ENCODE results near the gene JOSD2.

JOSD2 gene

GRCh38 chr19:50513746-50514345 is 2.9 kb upstream of the JOSD2 start, which contains the start of gene ASPDH:
ASPDH (minus strand) TSS chr19:50513913; CDS start chr19:50513823, 90 bp downstream.
- intact Hi-C loops (cut with micrococcal nuclease) = no loop called here
- no peaks in the 10 kb centered on the region for H3K9me3 Mint-ChIP-seq
- H3K4me1 Mint-ChIP-seq (ENCODE audit: low read depth) = peaks cover 25% of the 10 kb centered on the region
- H3K27ac Mint-ChIP-seq = peak within 1 kb of the TSS; percentile 68
- peaks cover 18% of the 10 kb centered on the region for H3K36me3 Mint-ChIP-seq (ENCODE audit: low read depth)
- H3K4me3 Mint-ChIP-seq = no peak within 1 kb of the TSS
- H3K27me3 Mint-ChIP-seq = peaks cover 36% of the 10 kb centered on the region

GRCh38 chr19:50512999-50513745 is 2.2 kb upstream of the JOSD2 start:
- peaks cover 25% of the 10 kb centered on the region for H3K36me3 Mint-ChIP-seq (ENCODE audit: low read depth)

GRCh38 chr19:50512112-50512998 is 1.4 kb upstream of the JOSD2 start:
- Mint-ChIP-seq H3K36me3 (ENCODE audit: low read depth) (peaks cover 33% of the 10 kb centered on the region), H3K27ac (peak overlapping the region; percentile 84), H3K27me3 (peaks cover 32% of the 10 kb centered on the region), H3K9me3 (no peaks in the 10 kb centered on the region), H3K4me1 (ENCODE audit: low read depth) (peaks cover 36% of the 10 kb centered on the region), H3K4me3 (peak overlapping the region; percentile 72)
- intact Hi-C loops (cut with micrococcal nuclease) = no loop called here

More at GRCh38 chr19:50512999-50513745, 2.2 kb upstream of the JOSD2 start:
- intact Hi-C loops (cut with micrococcal nuclease) = no loop called here
- H3K9me3 Mint-ChIP-seq = no peaks in the 10 kb centered on the region
- no peak overlapping the region for H3K4me3 Mint-ChIP-seq
- peaks cover 30% of the 10 kb centered on the region for H3K4me1 Mint-ChIP-seq (ENCODE audit: low read depth)
- peak overlapping the region; percentile 68 for H3K27ac Mint-ChIP-seq
- peaks cover 32% of the 10 kb centered on the region for H3K27me3 Mint-ChIP-seq

GRCh38 chr19:50510700-50511068 is 307 bp downstream of the JOSD2 start:
- peaks cover 42% of the 10 kb centered on the region for H3K4me1 Mint-ChIP-seq (ENCODE audit: low read depth)
- peak overlapping the region; percentile 72 for H3K4me3 Mint-ChIP-seq
- no peaks in the 10 kb centered on the region for H3K9me3 Mint-ChIP-seq
- peaks cover 50% of the 10 kb centered on the region for H3K36me3 Mint-ChIP-seq (ENCODE audit: low read depth)
- intact Hi-C loops (cut with micrococcal nuclease) = loop anchor here (1.0 kb wide), 1 partner anchor 34 kb away; the partner anchor contains the start of genes EMC10 and GARIN5A
- H3K27ac Mint-ChIP-seq = peak overlapping the region; percentile 84
- H3K27me3 Mint-ChIP-seq = peaks cover 22% of the 10 kb centered on the region

GRCh38 chr19:50510121-50510670 is 795 bp downstream of the JOSD2 start:
- Mint-ChIP-seq H3K9me3 (no peaks in the 10 kb centered on the region), H3K27me3 (peaks cover 18% of the 10 kb centered on the region), H3K27ac (peak overlapping the region; percentile 84), H3K4me3 (peak overlapping the region; percentile 72), H3K4me1 (ENCODE audit: low read depth) (peaks cover 42% of the 10 kb centered on the region), H3K36me3 (ENCODE audit: low read depth) (peaks cover 53% of the 10 kb centered on the region)
- intact Hi-C loops (cut with micrococcal nuclease) = no loop called here

GRCh38 chr19:50509366-50509765 is 1.6 kb downstream of the JOSD2 start:
- Mint-ChIP-seq H3K9me3 (no peaks in the 10 kb centered on the region), H3K27ac (no peak overlapping the region), H3K36me3 (ENCODE audit: low read depth) (peaks cover 53% of the 10 kb centered on the region), H3K4me1 (ENCODE audit: low read depth) (peaks cover 42% of the 10 kb centered on the region), H3K4me3 (no peak overlapping the region), H3K27me3 (peaks cover 11% of the 10 kb centered on the region)
- intact Hi-C loops (cut with micrococcal nuclease) = no loop called here

GRCh38 chr19:50508843-50509190 is 2.2 kb downstream of the JOSD2 start:
- Mint-ChIP-seq H3K4me3 (no peak overlapping the region), H3K27ac (peak overlapping the region; percentile 8), H3K9me3 (no peaks in the 10 kb centered on the region), H3K36me3 (ENCODE audit: low read depth) (peaks cover 53% of the 10 kb centered on the region), H3K4me1 (ENCODE audit: low read depth) (peaks cover 42% of the 10 kb centered on the region), H3K27me3 (peaks cover 6% of the 10 kb centered on the region)
- intact Hi-C loops (cut with micrococcal nuclease) = no loop called here

GRCh38 chr19:50507376-50507775 is 3.6 kb downstream of the JOSD2 start:
- Mint-ChIP-seq H3K27me3 (no peaks in the 10 kb centered on the region), H3K4me3 (no peak overlapping the region), H3K36me3 (ENCODE audit: low read depth) (peaks cover 53% of the 10 kb centered on the region), H3K9me3 (no peaks in the 10 kb centered on the region), H3K27ac (no peak overlapping the region), H3K4me1 (ENCODE audit: low read depth) (peaks cover 42% of the 10 kb centered on the region)
- intact Hi-C loops (cut with micrococcal nuclease) = no loop called here

GRCh38 chr19:50506700-50507099 is 4.3 kb downstream of the JOSD2 start:
- H3K4me1 Mint-ChIP-seq (ENCODE audit: low read depth) = peaks cover 41% of the 10 kb centered on the region
- no peak overlapping the region for H3K27ac Mint-ChIP-seq
- no peak overlapping the region for H3K4me3 Mint-ChIP-seq
- intact Hi-C loops (cut with micrococcal nuclease) = no loop called here
- H3K9me3 Mint-ChIP-seq = no peaks in the 10 kb centered on the region
- peaks cover 53% of the 10 kb centered on the region for H3K36me3 Mint-ChIP-seq (ENCODE audit: low read depth)
- no peaks in the 10 kb centered on the region for H3K27me3 Mint-ChIP-seq

- Mint-ChIP-seq H3K4me1 (ENCODE audit: low read depth) (peaks cover 34% of the 10 kb centered on the region), H3K27ac (no peak overlapping the region), H3K9me3 (no peaks in the 10 kb centered on the region), H3K36me3 (ENCODE audit: low read depth) (peaks cover 50% of the 10 kb centered on the region), H3K4me3 (no peak overlapping the region), H3K27me3 (no peaks in the 10 kb centered on the region)
- intact Hi-C loops (cut with micrococcal nuclease) = no loop called here
Measured at GRCh38 chr19:50505856-50506611, 5.0 kb downstream of the JOSD2 start.

GRCh38 chr19:50501568-50502475 is 9.2 kb downstream of the JOSD2 start:
- peaks cover 1% of the 10 kb centered on the region for H3K4me1 Mint-ChIP-seq (ENCODE audit: low read depth)
- no peak overlapping the region for H3K4me3 Mint-ChIP-seq
- H3K27ac Mint-ChIP-seq = no peak overlapping the region
- H3K36me3 Mint-ChIP-seq (ENCODE audit: low read depth) = peaks cover 15% of the 10 kb centered on the region
- intact Hi-C loops (cut with micrococcal nuclease) = no loop called here
- H3K27me3 Mint-ChIP-seq = no peaks in the 10 kb centered on the region
- no peaks in the 10 kb centered on the region for H3K9me3 Mint-ChIP-seq

GRCh38 chr19:50501186-50501567 is 9.8 kb downstream of the JOSD2 start:
- Mint-ChIP-seq H3K27me3 (peaks cover 1% of the 10 kb centered on the region), H3K27ac (no peak overlapping the region), H3K4me1 (ENCODE audit: low read depth) (no peaks in the 10 kb centered on the region), H3K9me3 (no peaks in the 10 kb centered on the region), H3K4me3 (no peak overlapping the region), H3K36me3 (ENCODE audit: low read depth) (peaks cover 9% of the 10 kb centered on the region)
- intact Hi-C loops (cut with micrococcal nuclease) = no loop called here

All from dendritic cell treated with granulocyte-macrophage colony-stimulating factor and Interleukin-4, amounts not matched to agents 40 ng/mL and 50 ng/mL, for 4 days (primary cell).